GM15510 (cell line): ENCODE data around the gene PCSK2.

Source experiments
- POLR2A ChIP-seq: IDR thresholded peaks from 3 replicates; pipeline ENCODE4 v1.6.1; 2011; ENCODE audit warnings: borderline replicate concordance; ENCODE audit not compliant: insufficient read length; ENCODE audit errors: extremely low read depth

The PCSK2 gene

GRCh38 chr20:17345321-17345720, 118.5 kb downstream of the PCSK2 start:
- no peak for TF ChIP-seq POLR2A

GRCh38 chr20:17350321-17350720, 123.5 kb downstream of the PCSK2 start:
- TF ChIP-seq POLR2A: no peak

GRCh38 chr20:17357238-17357637, 130.4 kb downstream of the PCSK2 start:
- no peak for TF ChIP-seq POLR2A

- TF ChIP-seq POLR2A: no peak
Measured at GRCh38 chr20:17358854-17359253, 132.0 kb downstream of the PCSK2 start.

GRCh38 chr20:17364681-17365080, 137.8 kb downstream of the PCSK2 start:
- no peak for TF ChIP-seq POLR2A

- TF ChIP-seq POLR2A: no peak
Measured at GRCh38 chr20:17365831-17366230, 139.0 kb downstream of the PCSK2 start.

- no peak for TF ChIP-seq POLR2A
Measured at GRCh38 chr20:17369506-17369905, 142.7 kb downstream of the PCSK2 start.

- no peak for TF ChIP-seq POLR2A
Measured at GRCh38 chr20:17372806-17373440, 146.1 kb downstream of the PCSK2 start.

- no peak for TF ChIP-seq POLR2A
Measured at GRCh38 chr20:17374086-17374485, 147.2 kb downstream of the PCSK2 start.

- no peak for TF ChIP-seq POLR2A
Measured at GRCh38 chr20:17376031-17376430, 149.2 kb downstream of the PCSK2 start.

- TF ChIP-seq POLR2A: no peak
Measured at GRCh38 chr20:17377231-17377630, 150.4 kb downstream of the PCSK2 start.

- TF ChIP-seq POLR2A: no peak
Measured at GRCh38 chr20:17379651-17380050, 152.8 kb downstream of the PCSK2 start.

GRCh38 chr20:17380801-17381200, 154.0 kb downstream of the PCSK2 start:
- TF ChIP-seq POLR2A: no peak

GRCh38 chr20:17381724-17382123, 154.9 kb downstream of the PCSK2 start:
- TF ChIP-seq POLR2A: no peak

- TF ChIP-seq POLR2A: no peak
Measured at GRCh38 chr20:17385798-17386197, 159.0 kb downstream of the PCSK2 start.

- no peak for TF ChIP-seq POLR2A
Measured at GRCh38 chr20:17390655-17391054, 163.8 kb downstream of the PCSK2 start.
